Ishikawa (cell line): Measurements from ENCODE around the gene ABCC3.

Experiments used
- FOXM1 ChIP-seq: IDR thresholded peaks from 2 replicates; pipeline ENCODE4 v1.6.1; 2012; ENCODE audit warnings: low read depth, borderline replicate concordance
- RAD21 ChIP-seq: IDR thresholded peaks from 2 replicates; pipeline ENCODE4 v1.6.1; 2012; ENCODE audit warnings: low read depth
- YY1 ChIP-seq: IDR thresholded peaks from 2 replicates; pipeline ENCODE4 v1.6.1; 2012; ENCODE audit warnings: low read depth
- TF ChIP-seq, protein P1 (sequence below): IDR thresholded peaks from 2 replicates; pipeline ENCODE4 v1.6.1; 2012; ENCODE audit warnings: low read depth, mild to moderate bottlenecking

DNA sequence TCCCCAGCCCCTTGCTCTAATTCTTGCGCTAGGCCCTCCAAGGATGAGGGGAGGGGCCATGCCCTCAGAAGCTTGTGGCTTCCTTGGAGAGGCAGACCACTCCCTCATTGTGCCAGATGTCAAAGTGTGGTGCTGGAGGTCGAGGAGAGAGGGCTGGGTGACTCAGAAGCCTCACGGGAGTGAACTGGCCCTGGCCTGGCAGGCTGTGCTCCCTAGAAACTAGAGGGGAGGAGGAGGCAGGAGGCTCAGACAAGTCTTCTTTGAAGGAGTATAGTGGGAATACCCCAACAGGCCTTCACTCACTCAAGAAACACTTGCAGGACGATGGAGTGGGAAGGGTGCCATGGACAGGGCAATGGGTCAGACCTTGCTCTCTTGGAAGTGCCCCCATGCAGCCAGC lies 54.6 kb downstream of the ABCC3 start:
- TF ChIP-seq YY1 (no peak), RAD21 (no peak), FOXM1 (no peak)
- TF ChIP-seq, protein P1, sequence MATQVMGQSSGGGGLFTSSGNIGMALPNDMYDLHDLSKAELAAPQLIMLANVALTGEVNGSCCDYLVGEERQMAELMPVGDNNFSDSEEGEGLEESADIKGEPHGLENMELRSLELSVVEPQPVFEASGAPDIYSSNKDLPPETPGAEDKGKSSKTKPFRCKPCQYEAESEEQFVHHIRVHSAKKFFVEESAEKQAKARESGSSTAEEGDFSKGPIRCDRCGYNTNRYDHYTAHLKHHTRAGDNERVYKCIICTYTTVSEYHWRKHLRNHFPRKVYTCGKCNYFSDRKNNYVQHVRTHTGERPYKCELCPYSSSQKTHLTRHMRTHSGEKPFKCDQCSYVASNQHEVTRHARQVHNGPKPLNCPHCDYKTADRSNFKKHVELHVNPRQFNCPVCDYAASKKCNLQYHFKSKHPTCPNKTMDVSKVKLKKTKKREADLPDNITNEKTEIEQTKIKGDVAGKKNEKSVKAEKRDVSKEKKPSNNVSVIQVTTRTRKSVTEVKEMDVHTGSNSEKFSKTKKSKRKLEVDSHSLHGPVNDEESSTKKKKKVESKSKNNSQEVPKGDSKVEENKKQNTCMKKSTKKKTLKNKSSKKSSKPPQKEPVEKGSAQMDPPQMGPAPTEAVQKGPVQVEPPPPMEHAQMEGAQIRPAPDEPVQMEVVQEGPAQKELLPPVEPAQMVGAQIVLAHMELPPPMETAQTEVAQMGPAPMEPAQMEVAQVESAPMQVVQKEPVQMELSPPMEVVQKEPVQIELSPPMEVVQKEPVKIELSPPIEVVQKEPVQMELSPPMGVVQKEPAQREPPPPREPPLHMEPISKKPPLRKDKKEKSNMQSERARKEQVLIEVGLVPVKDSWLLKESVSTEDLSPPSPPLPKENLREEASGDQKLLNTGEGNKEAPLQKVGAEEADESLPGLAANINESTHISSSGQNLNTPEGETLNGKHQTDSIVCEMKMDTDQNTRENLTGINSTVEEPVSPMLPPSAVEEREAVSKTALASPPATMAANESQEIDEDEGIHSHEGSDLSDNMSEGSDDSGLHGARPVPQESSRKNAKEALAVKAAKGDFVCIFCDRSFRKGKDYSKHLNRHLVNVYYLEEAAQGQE = no peak
